ENCODE measurements around the gene SFMBT1.

SFMBT1 gene

DNA sequence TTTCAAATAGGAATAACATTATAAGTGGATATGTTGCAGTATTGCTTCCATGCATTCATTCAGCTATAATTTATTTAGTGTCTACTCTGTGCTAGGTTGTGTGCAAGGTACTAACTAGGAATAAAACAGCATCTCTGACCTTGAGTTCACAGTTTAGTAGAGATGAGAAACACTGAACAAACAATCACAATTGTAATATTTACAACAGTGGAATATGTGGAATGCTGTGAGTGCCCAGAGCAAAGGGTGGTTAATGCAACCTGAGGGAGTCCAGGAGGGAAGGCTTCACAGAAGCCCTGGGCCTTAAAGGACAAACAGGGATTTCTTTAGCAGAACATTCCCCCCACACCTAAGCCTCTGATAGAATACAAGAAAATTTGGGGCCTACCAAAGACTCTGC, 13.3 kb downstream of the SFMBT1 start:
- DNase-seq (ENCODE audit: low spot score) = no peak

DNA sequence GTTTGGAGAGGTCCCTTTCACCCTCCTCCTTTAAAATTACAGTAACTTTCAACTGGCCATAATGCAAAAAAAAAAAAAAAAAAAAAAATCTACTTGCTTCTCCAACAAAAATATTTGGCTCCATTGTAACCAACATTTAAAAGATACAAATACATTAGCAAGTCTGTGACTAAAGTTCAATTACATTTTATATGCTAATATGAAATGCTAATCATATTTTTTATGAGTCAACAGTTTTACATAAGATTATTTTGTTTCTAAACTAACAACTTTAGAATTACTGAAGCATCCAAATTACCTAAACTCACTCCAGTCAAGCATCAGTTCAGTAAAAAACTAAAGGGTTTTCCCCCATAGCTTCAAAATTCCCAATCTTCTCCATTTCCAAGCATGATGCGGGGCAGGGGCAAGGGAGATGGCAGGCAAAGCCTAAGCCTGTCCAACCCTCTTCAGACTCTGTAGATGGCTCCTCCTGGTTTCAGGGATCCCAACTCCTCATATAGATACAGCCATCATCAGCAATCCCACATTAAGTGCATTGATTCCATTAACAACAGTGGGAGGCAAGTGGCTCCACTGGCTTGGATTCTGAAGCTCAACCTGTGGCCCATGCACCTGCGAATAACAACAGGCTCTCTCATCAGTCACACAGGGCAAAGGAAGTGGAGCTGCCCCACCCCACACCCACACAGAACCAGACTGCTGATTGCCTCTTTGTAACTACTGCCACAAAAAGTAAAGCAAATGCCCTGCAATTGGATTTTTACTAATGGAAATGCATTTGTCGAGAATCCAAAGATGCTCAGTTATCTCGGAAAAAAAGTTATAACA, 15.0 kb downstream of the SFMBT1 start:
- no peak for DNase-seq (ENCODE audit: low spot score)

More for the DNA sequence above, 13.3 kb downstream of the SFMBT1 start:
- TF ChIP-seq, protein P1, sequence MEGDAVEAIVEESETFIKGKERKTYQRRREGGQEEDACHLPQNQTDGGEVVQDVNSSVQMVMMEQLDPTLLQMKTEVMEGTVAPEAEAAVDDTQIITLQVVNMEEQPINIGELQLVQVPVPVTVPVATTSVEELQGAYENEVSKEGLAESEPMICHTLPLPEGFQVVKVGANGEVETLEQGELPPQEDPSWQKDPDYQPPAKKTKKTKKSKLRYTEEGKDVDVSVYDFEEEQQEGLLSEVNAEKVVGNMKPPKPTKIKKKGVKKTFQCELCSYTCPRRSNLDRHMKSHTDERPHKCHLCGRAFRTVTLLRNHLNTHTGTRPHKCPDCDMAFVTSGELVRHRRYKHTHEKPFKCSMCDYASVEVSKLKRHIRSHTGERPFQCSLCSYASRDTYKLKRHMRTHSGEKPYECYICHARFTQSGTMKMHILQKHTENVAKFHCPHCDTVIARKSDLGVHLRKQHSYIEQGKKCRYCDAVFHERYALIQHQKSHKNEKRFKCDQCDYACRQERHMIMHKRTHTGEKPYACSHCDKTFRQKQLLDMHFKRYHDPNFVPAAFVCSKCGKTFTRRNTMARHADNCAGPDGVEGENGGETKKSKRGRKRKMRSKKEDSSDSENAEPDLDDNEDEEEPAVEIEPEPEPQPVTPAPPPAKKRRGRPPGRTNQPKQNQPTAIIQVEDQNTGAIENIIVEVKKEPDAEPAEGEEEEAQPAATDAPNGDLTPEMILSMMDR (IDR thresholded peaks at IDR 0.05; ENCODE audit: extremely low read depth, missing control alignments) = no peak

DNA sequence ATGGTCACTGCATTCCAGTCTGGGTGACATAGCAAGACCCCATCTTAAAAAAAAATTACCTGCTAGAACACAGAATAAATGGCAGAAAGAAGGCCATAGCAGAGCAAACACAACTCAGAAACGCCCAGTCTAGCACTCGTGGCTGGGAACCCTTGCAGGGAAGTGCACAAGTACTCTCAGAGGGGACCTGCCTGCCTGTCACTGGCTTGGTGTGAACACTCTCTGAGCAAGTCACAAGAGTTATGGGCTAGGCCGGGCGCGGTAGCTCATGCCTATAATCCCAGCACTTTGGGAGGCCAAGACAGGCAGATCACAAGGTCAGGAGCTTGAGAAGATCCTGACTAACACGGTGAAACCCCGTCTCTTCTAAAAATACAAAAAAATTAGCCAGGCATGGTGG, 17.2 kb downstream of the SFMBT1 start:
- DNase-seq (ENCODE audit: low spot score) = no peak
- TF ChIP-seq, protein P1 (IDR thresholded peaks at IDR 0.05; ENCODE audit: extremely low read depth, missing control alignments) = no peak

More for the DNA sequence above, 15.0 kb downstream of the SFMBT1 start:
- TF ChIP-seq, protein P1 (IDR thresholded peaks at IDR 0.05; ENCODE audit: extremely low read depth, missing control alignments) = no peak

DNA sequence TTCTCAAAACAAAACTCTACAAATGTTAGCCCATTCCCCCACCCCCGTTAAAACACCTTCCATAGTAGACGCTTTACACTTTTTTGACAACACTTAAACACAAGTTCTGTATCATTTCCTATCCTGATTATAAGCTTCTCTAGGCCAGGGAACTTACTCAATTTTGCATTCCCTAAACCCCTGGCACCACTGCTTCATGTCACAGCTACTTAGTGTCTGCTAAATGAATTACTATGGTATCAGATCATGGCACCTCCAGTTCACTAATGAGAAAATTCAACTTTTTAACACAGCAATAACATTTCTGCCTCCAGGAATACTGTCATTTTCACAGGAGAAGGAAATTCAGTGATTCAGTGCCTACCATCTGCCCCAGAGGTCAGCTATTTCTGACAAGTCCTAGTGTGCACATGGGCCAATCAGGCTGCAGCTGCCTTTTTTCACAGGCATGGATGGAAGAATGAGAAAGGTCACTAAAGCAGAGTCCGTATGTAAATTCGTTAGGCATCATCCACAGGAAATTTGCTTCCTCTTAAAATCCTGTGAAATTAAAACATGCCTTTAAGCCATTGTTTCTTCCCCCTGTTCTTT, 18.5 kb downstream of the SFMBT1 start:
- DNase-seq (ENCODE audit: low spot score) = no peak
- TF ChIP-seq, protein P1 (IDR thresholded peaks at IDR 0.05; ENCODE audit: extremely low read depth, missing control alignments) = no peak

DNA sequence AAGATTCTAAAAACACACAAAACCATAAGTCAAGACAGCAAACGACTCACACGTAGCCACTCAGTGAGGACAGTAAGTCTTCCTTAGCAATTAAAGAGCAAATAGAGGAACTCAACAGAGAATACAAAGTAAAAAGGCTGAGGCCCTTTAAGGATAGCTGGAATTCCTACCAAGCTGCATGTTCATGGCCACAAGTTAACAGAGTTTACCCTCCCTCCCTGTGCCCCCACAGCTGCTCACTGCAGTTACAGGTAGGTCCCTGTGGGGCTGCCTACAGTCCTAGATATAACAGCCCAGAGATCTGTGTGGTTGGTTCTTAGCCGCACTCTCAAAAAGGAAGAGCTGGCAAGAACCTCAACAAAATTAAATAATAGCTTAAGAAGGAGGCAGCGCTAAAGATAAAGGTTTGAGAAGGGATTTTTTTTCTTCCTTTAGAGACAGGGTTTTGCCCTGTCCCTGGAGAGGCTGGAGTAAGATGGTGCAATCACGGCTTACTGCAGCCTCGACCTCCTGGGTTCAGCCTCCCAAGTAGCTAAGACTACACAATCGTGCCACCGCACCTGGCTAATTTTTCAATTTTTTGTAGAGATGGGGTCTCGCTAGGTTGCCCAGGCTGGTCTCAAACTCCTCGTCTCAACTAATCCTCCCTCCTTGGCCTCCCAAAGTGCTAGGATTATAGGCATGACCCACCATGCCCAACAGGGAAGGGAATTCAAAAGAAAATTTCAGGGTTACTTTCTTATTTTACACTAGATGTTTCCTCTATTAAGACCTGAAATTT, 19.3 kb downstream of the SFMBT1 start:
- DNase-seq (ENCODE audit: low spot score) = no peak

DNA sequence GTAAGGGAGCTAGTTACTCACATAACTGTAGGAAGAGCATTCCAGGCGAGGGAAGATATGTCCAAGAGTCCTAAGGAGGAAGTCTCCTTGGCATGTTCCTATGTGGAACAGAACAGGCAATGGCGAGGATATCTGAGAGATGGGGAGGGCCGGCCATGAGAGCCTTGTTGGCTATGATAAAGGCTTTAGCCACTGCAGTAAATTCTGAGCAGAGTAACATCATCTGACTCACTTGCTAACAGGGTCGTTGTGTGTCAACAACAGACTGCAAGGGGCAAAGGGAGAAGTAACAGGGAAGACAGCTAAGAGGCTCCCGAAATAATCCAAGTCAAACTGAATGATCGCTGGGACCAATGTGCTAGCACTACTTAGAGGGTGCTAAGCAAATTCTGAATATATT, 21.6 kb downstream of the SFMBT1 start:
- TF ChIP-seq, protein P1 (IDR thresholded peaks at IDR 0.05; ENCODE audit: extremely low read depth, missing control alignments) = no peak
- no peak for DNase-seq (ENCODE audit: low spot score)

More for the DNA sequence above, 19.3 kb downstream of the SFMBT1 start:
- TF ChIP-seq, protein P1 (IDR thresholded peaks at IDR 0.05; ENCODE audit: extremely low read depth, missing control alignments) = no peak
